GM23338 (cell line): ENCODE data around the gene LCN10. TPM values are rescaled to one million over a fixed set of nuclear protein-coding genes. Genes with fewer than 3 reads are reported as not detected.

ENCODE experiments used
- ATAC-seq: fragments of 200-7000 bp; cut with Tn5 transposase; 3 replicates; pipeline ENCODE4 v1.9.1; 2020
- DNase-seq: peaks from one replicate; pipeline ENCODE4 v3.0.0-alpha.2; 2015; ENCODE audit warnings: low spot score
- H2AFZ ChIP-seq: fragments of 200-600 bp; sonication (generic); 2 replicates; pipeline ENCODE4 v1.8.0; 2016; ENCODE audit warnings: antibody characterized with exemption, mild to moderate bottlenecking, moderate library complexity
- H3F3A ChIP-seq: fragments of 200-600 bp; sonication (generic); replicated peaks from 2 replicates; pipeline ENCODE4 v1.8.0; 2017; ENCODE audit warnings: antibody characterized with exemption, mixed run types, low read depth
- H3K27ac ChIP-seq: fragments of 200-600 bp; sonication (generic); 2 replicates; pipeline ENCODE4 v1.6.1; 2016; ENCODE audit warnings: low read depth
- H3K27me3 ChIP-seq: fragments of 200-600 bp; sonication (generic); 2 replicates; pipeline ENCODE4 v1.8.0; 2016; ENCODE audit warnings: mild to moderate bottlenecking, mixed run types, moderate library complexity; ENCODE audit not compliant: insufficient read depth
- H3K36me3 ChIP-seq: fragments of 200-600 bp; sonication (generic); 2 replicates; pipeline ENCODE4 v1.8.0; 2016; ENCODE audit warnings: mild to moderate bottlenecking; ENCODE audit not compliant: insufficient read depth
- H3K4me1 ChIP-seq: fragments of 200-600 bp; sonication (generic); 2 replicates; pipeline ENCODE4 v1.8.0; 2016; ENCODE audit warnings: mild to moderate bottlenecking, moderate library complexity; ENCODE audit not compliant: insufficient read depth
- H3K4me2 ChIP-seq: fragments of 200-600 bp; sonication (generic); 2 replicates; pipeline ENCODE4 v1.7.1; 2017; ENCODE audit warnings: mixed run types
- H3K4me3 ChIP-seq: fragments of 200-600 bp; sonication (generic); 2 replicates; pipeline ENCODE4 v1.6.1; 2016; ENCODE audit warnings: mixed run types
- H3K79me2 ChIP-seq: fragments of 200-600 bp; sonication (generic); replicated peaks from 2 replicates; pipeline ENCODE4 v1.8.0; 2017; ENCODE audit warnings: mild to moderate bottlenecking; ENCODE audit not compliant: insufficient read depth
- H3K9me2 ChIP-seq: fragments of 200-600 bp; sonication (generic); 2 replicates; pipeline ENCODE4 v1.8.0; 2017; ENCODE audit not compliant: insufficient read depth
- H4K20me1 ChIP-seq: fragments of 200-600 bp; sonication (generic); replicated peaks from 2 replicates; pipeline ENCODE4 v1.8.0; 2017; ENCODE audit warnings: mild to moderate bottlenecking; ENCODE audit not compliant: insufficient read depth
- H3K27ac Mint-ChIP-seq: 2 replicates; pipeline ENCODE4 v1.8.0; 2020; ENCODE audit warnings: inconsistent platforms, mild to moderate bottlenecking, moderate library complexity, mixed read lengths
- H3K27me3 Mint-ChIP-seq: 3 replicates; pipeline ENCODE4 v1.8.0; 2022; ENCODE audit warnings: low read depth, mild to moderate bottlenecking, moderate library complexity, mixed read lengths, inconsistent platforms; ENCODE audit not compliant: insufficient read depth, poor library complexity
- H3K36me3 Mint-ChIP-seq: 3 replicates; pipeline ENCODE4 v1.8.0; 2021; ENCODE audit warnings: low read depth, mild to moderate bottlenecking, inconsistent platforms, moderate library complexity, mixed read lengths
- H3K4me1 Mint-ChIP-seq: 3 replicates; pipeline ENCODE4 v1.8.0; 2020; ENCODE audit warnings: mild to moderate bottlenecking, inconsistent platforms, mixed read lengths
- H3K4me3 Mint-ChIP-seq: 3 replicates; pipeline ENCODE4 v1.8.0; 2021; ENCODE audit warnings: moderate library complexity, mild to moderate bottlenecking, inconsistent platforms, mixed read lengths
- H3K9me3 Mint-ChIP-seq: 3 replicates; pipeline ENCODE4 v1.8.0; 2020; ENCODE audit warnings: moderate library complexity, mild to moderate bottlenecking, inconsistent platforms, mixed read lengths
- CTCF ChIP-seq, 2 experiments: fragments of 200-600 bp in 1 of 2; sonication (generic) in 1 of 2; conservative IDR thresholded peaks; 2 replicates each; pipeline versions ENCODE4 v1.5.1 to v1.6.1; 2016 to 2017; ENCODE audit warnings: antibody characterized with exemption in 2 of 2, low read depth in 2 of 2, mild to moderate bottlenecking in 2 of 2, moderate library complexity in 1 of 2
- ETS1 ChIP-seq: IDR thresholded peaks from 2 replicates; pipeline ENCODE4 v1.6.1; 2016; ENCODE audit warnings: antibody characterized with exemption
- EZH2 ChIP-seq: fragments of 200-600 bp; sonication (generic); IDR thresholded peaks from one replicate; pipeline ENCODE4 v1.8.0; 2017; ENCODE audit warnings: antibody characterized with exemption, mild to moderate bottlenecking, low read depth; ENCODE audit not compliant: unreplicated experiment
- JUNB ChIP-seq: IDR thresholded peaks from one replicate; pipeline ENCODE4 v1.6.1; 2016; ENCODE audit warnings: antibody characterized with exemption; ENCODE audit not compliant: unreplicated experiment
- NANOG ChIP-seq: IDR thresholded peaks from 2 replicates; pipeline ENCODE4 v1.6.1; 2016; ENCODE audit warnings: antibody characterized with exemption, borderline replicate concordance
- ZNF331 ChIP-seq: fragments of 250-450 bp; sonication (Bioruptor Pico); IDR thresholded peaks from 2 replicates; pipeline ENCODE4 v1.5.0; 2020; ENCODE audit warnings: low read depth, mild to moderate bottlenecking, moderate library complexity
- polyA plus RNA-seq: library from polyadenylated mRNA; unstranded; fragments of >200 nt; fragmentation: Nextera tagmentation; extraction: Ambion mirVana; gene quantifications from 2 replicates; pipeline ENCODE4 v1.2.1, GENCODE V29; 2016
- total RNA-seq: library from RNA; depleted of rRNA; stranded (reverse); fragments of >200 nt; shearing (Covaris generic); gene quantifications from 2 replicates; pipeline ENCODE4 v1.2.3, GENCODE V29; 2014

LCN10 gene
- total and polyA plus RNA-seq, 2 experiments from 2014 or later: 0.45 to 0.74 TPM

- no peaks in the 10 kb centered on the region; the same call in 2 of the 3 replicates for H3K9me3 Mint-ChIP-seq
- no peak overlapping the region for H3K27ac Mint-ChIP-seq
- H3K27me3 Mint-ChIP-seq: peaks cover 5% of the 10 kb centered on the region
- TF ChIP-seq EZH2 (no peak), CTCF (conservative IDR thresholded peaks at IDR 0.05; ENCODE audit: low read depth in 2 of 2) (no peak), NANOG (no peak), ETS1 (no peak), ZNF331 (no peak), JUNB (no peak)
- Histone ChIP-seq H3F3A (no peaks in the 10 kb centered on the region), H3K36me3 (no peaks in the 10 kb centered on the region), H3K4me3 (no peak overlapping the region), H3K27ac (no peak overlapping the region), H3K9me2 (no peaks in the 10 kb centered on the region), H3K79me2 (no peaks in the 10 kb centered on the region), H4K20me1 (no peaks in the 10 kb centered on the region), H3K4me2 (no peak overlapping the region), H3K4me1 (no peaks in the 10 kb centered on the region), H2AFZ (no peak overlapping the region), H3K27me3 (no peaks in the 10 kb centered on the region)
- ATAC-seq: no peak
- H3K4me1 Mint-ChIP-seq: peaks cover 2% of the 10 kb centered on the region; the same call in 1 of the 3 replicates
- H3K4me3 Mint-ChIP-seq: no peak overlapping the region
- no peaks in the 10 kb centered on the region for H3K36me3 Mint-ChIP-seq
- no peak for DNase-seq
Measured at GRCh38 chr9:136743639-136744211, 985 bp upstream of the LCN10 start.

GRCh38 chr9:136741883-136742571, 713 bp downstream of the LCN10 start:
- peaks cover 2% of the 10 kb centered on the region; the same call in 1 of the 3 replicates for H3K4me1 Mint-ChIP-seq
- no peak overlapping the region for H3K4me3 Mint-ChIP-seq
- H3F3A ChIP-seq: no peaks in the 10 kb centered on the region
- H3K4me3 ChIP-seq: peak overlapping the region; percentile 26; the same call in 1 of the 2 replicates
- no peaks in the 10 kb centered on the region for H4K20me1 ChIP-seq
- no peak overlapping the region for H3K27ac ChIP-seq
- H3K36me3 Mint-ChIP-seq: no peaks in the 10 kb centered on the region
- no peaks in the 10 kb centered on the region for H3K9me2 ChIP-seq
- no peaks in the 10 kb centered on the region; the same call in 2 of the 3 replicates for H3K9me3 Mint-ChIP-seq
- H3K27me3 ChIP-seq: no peaks in the 10 kb centered on the region
- no peaks in the 10 kb centered on the region for H3K79me2 ChIP-seq
- H2AFZ ChIP-seq: no peak overlapping the region; the same call in 1 of the 2 replicates
- ATAC-seq (peak; percentile 5; the same call in 2 of the 3 replicates), DNase-seq (no peak)
- H3K4me2 ChIP-seq: no peak overlapping the region
- no peaks in the 10 kb centered on the region for H3K36me3 ChIP-seq
- no peak for TF ChIP-seq JUNB
- peaks cover 10% of the 10 kb centered on the region for H3K27me3 Mint-ChIP-seq
- no peak overlapping the region for H3K27ac Mint-ChIP-seq
- no peaks in the 10 kb centered on the region for H3K4me1 ChIP-seq
